Activated naive CD4-positive, alpha-beta T cell treated with anti-CD3 and anti-CD28 coated beads for 36 hours (primary cell): Measurements from ENCODE around the gene GATA3. TPM values are rescaled to one million over a fixed set of nuclear protein-coding genes. Genes with fewer than 3 reads are reported as not detected.

Experiments
- CTCF ChIA-PET: fragments of 350-600 bp; sonication (Branson Sonifier 250); formaldehyde crosslinking; loops from one replicate; lab custom pipeline; 2021; ENCODE audit warnings: antibody characterized with exemption; lab: Charles Lee
- DNase-seq: peaks from one replicate; pipeline ENCODE4 v3.0.0-alpha.2; 2020
- H3K27ac Mint-ChIP-seq: one replicate; pipeline ENCODE4 v1.8.0; 2021; ENCODE audit warnings: mild to moderate bottlenecking, mixed read lengths
- H3K27me3 Mint-ChIP-seq: one replicate; pipeline ENCODE4 v1.8.0; 2021; ENCODE audit warnings: low read depth, mixed read lengths
- H3K36me3 Mint-ChIP-seq: one replicate; pipeline ENCODE4 v1.8.0; 2021; ENCODE audit warnings: low read depth, mixed read lengths
- H3K4me1 Mint-ChIP-seq: one replicate; pipeline ENCODE4 v1.8.0; 2021; ENCODE audit warnings: low read depth, mixed read lengths
- H3K4me3 Mint-ChIP-seq: one replicate; pipeline ENCODE4 v1.8.0; 2021; ENCODE audit warnings: mild to moderate bottlenecking, moderate library complexity, mixed read lengths
- H3K9me3 Mint-ChIP-seq: one replicate; pipeline ENCODE4 v1.8.0; 2021; ENCODE audit warnings: mixed read lengths
- intact Hi-C: fragments of 100-400 bp; cut with micrococcal nuclease; formaldehyde crosslinking; loops from one replicate; pipeline ENCODE4 v1.15.1; 2023
- total RNA-seq, 2 experiments: library from RNA; stranded (reverse); gene quantifications; one replicate each; pipeline ENCODE4 v1.2.3, GENCODE V29; 2021

The GATA3 gene
- total RNA-seq, 2 experiments from 2014 or later = 3.7 to 4.0 TPM

DNA sequence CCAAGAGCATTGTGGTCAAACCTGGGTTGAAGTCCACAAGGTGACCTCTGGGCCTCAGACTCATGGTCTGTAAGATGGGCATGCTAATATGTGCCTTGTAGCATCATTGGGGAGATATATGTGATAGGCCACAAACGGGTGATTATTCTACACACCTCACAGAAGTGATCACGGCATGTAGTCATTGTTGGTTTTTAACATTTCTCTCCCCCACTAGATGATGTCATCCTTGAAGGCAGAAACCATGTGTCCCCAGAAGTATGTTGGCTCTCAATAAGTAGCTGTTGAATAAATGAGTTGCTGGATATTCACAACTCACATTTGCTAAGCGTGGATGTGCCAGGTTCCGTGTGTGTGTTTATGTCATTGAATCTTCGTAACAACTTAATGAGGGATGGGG lies 42.4 kb downstream of the GATA3 start:
- no peak overlapping the region for H3K4me3 Mint-ChIP-seq
- H3K4me1 Mint-ChIP-seq = no peaks in the 10 kb centered on the region
- CTCF ChIA-PET = no interaction called here
- no peaks in the 10 kb centered on the region for H3K27me3 Mint-ChIP-seq
- H3K36me3 Mint-ChIP-seq = peaks cover 2% of the 10 kb centered on the region
- no peak overlapping the region for H3K27ac Mint-ChIP-seq
- intact Hi-C loops = no loop called here
- H3K9me3 Mint-ChIP-seq = no peaks in the 10 kb centered on the region
- DNase-seq = no peak

- CTCF ChIA-PET = no interaction called here
- no peaks in the 10 kb centered on the region for H3K36me3 Mint-ChIP-seq
- DNase-seq = no peak
- no peaks in the 10 kb centered on the region for H3K9me3 Mint-ChIP-seq
- no peak overlapping the region for H3K27ac Mint-ChIP-seq
- no peak overlapping the region for H3K4me3 Mint-ChIP-seq
- intact Hi-C loops = no loop called here
- peaks cover 3% of the 10 kb centered on the region for H3K4me1 Mint-ChIP-seq
- no peaks in the 10 kb centered on the region for H3K27me3 Mint-ChIP-seq
Observed at GRCh38 chr10:8100366-8100765, 45.9 kb downstream of the GATA3 start.

GRCh38 chr10:8102708-8103401 lies 48.4 kb downstream of the GATA3 start:
- Mint-ChIP-seq H3K36me3 (no peaks in the 10 kb centered on the region), H3K27ac (no peak overlapping the region), H3K4me3 (no peak overlapping the region), H3K27me3 (no peaks in the 10 kb centered on the region), H3K4me1 (peaks cover 3% of the 10 kb centered on the region), H3K9me3 (no peaks in the 10 kb centered on the region)
- intact Hi-C loops = no loop called here
- no peak for DNase-seq
- CTCF ChIA-PET = no interaction called here

DNA sequence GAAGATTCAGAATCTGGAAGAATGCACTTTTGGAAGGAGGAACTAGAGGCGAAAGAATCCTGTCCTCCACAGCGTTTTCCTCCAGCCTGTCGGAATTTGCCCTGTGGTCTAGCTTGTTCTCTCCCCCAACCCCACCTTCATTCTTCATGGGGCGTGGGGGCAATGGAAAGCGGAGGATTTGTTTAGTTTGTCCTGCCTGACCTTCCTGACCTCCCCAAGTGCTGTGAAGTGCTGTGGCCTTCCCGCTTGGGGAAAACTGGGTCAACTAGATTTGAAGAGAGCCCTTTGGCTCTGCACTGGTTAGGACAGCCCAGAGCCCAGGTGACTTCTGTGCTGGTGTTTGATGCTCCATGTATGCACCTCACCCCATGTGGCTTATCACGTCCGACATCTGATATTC lies 49.1 kb downstream of the GATA3 start:
- CTCF ChIA-PET = no interaction called here
- DNase-seq = no peak
- no peaks in the 10 kb centered on the region for H3K9me3 Mint-ChIP-seq
- intact Hi-C loops = no loop called here
- no peaks in the 10 kb centered on the region for H3K36me3 Mint-ChIP-seq
- no peak overlapping the region for H3K27ac Mint-ChIP-seq
- peaks cover 3% of the 10 kb centered on the region for H3K4me1 Mint-ChIP-seq
- no peaks in the 10 kb centered on the region for H3K27me3 Mint-ChIP-seq
- H3K4me3 Mint-ChIP-seq = no peak overlapping the region

GRCh38 chr10:8104005-8104404 lies 49.5 kb downstream of the GATA3 start:
- intact Hi-C loops = no loop called here
- Mint-ChIP-seq H3K4me3 (no peak overlapping the region), H3K4me1 (peaks cover 3% of the 10 kb centered on the region), H3K36me3 (no peaks in the 10 kb centered on the region), H3K27me3 (no peaks in the 10 kb centered on the region), H3K27ac (no peak overlapping the region), H3K9me3 (no peaks in the 10 kb centered on the region)
- DNase-seq = no peak
- CTCF ChIA-PET = no interaction called here

GRCh38 chr10:8104721-8105120 lies 50.2 kb downstream of the GATA3 start:
- no peaks in the 10 kb centered on the region for H3K27me3 Mint-ChIP-seq
- no peak overlapping the region for H3K4me3 Mint-ChIP-seq
- DNase-seq = no peak
- intact Hi-C loops = no loop called here
- no peak overlapping the region for H3K27ac Mint-ChIP-seq
- H3K36me3 Mint-ChIP-seq = no peaks in the 10 kb centered on the region
- CTCF ChIA-PET = no interaction called here
- peaks cover 3% of the 10 kb centered on the region for H3K4me1 Mint-ChIP-seq
- no peaks in the 10 kb centered on the region for H3K9me3 Mint-ChIP-seq

GRCh38 chr10:8105932-8106331 lies 51.4 kb downstream of the GATA3 start:
- DNase-seq = no peak
- Mint-ChIP-seq H3K27me3 (no peaks in the 10 kb centered on the region), H3K4me1 (peaks cover 3% of the 10 kb centered on the region), H3K9me3 (no peaks in the 10 kb centered on the region), H3K4me3 (no peak overlapping the region), H3K36me3 (no peaks in the 10 kb centered on the region), H3K27ac (no peak overlapping the region)
- intact Hi-C loops = no loop called here
- CTCF ChIA-PET = no interaction called here

GRCh38 chr10:8112230-8112905 lies 57.9 kb downstream of the GATA3 start:
- H3K9me3 Mint-ChIP-seq = no peaks in the 10 kb centered on the region
- CTCF ChIA-PET = no interaction called here
- no peak for DNase-seq
- H3K4me3 Mint-ChIP-seq = no peak overlapping the region
- H3K27ac Mint-ChIP-seq = no peak overlapping the region
- no peaks in the 10 kb centered on the region for H3K36me3 Mint-ChIP-seq
- no peaks in the 10 kb centered on the region for H3K27me3 Mint-ChIP-seq
- H3K4me1 Mint-ChIP-seq = no peaks in the 10 kb centered on the region
- intact Hi-C loops = no loop called here

- no peak overlapping the region for H3K4me3 Mint-ChIP-seq
- H3K27me3 Mint-ChIP-seq = no peaks in the 10 kb centered on the region
- CTCF ChIA-PET = no interaction called here
- no peak overlapping the region for H3K27ac Mint-ChIP-seq
- H3K36me3 Mint-ChIP-seq = no peaks in the 10 kb centered on the region
- H3K9me3 Mint-ChIP-seq = no peaks in the 10 kb centered on the region
- intact Hi-C loops = no loop called here
- DNase-seq = no peak
- H3K4me1 Mint-ChIP-seq = no peaks in the 10 kb centered on the region
Observed at GRCh38 chr10:8112942-8113442, 58.5 kb downstream of the GATA3 start.

- H3K36me3 Mint-ChIP-seq = no peaks in the 10 kb centered on the region
- no peak for DNase-seq
- H3K9me3 Mint-ChIP-seq = no peaks in the 10 kb centered on the region
- CTCF ChIA-PET = no interaction called here
- no peak overlapping the region for H3K4me3 Mint-ChIP-seq
- no peaks in the 10 kb centered on the region for H3K27me3 Mint-ChIP-seq
- no peak overlapping the region for H3K27ac Mint-ChIP-seq
- intact Hi-C loops = no loop called here
- no peaks in the 10 kb centered on the region for H3K4me1 Mint-ChIP-seq
Observed at GRCh38 chr10:8113616-8114015, 59.1 kb downstream of the GATA3 start.

DNA sequence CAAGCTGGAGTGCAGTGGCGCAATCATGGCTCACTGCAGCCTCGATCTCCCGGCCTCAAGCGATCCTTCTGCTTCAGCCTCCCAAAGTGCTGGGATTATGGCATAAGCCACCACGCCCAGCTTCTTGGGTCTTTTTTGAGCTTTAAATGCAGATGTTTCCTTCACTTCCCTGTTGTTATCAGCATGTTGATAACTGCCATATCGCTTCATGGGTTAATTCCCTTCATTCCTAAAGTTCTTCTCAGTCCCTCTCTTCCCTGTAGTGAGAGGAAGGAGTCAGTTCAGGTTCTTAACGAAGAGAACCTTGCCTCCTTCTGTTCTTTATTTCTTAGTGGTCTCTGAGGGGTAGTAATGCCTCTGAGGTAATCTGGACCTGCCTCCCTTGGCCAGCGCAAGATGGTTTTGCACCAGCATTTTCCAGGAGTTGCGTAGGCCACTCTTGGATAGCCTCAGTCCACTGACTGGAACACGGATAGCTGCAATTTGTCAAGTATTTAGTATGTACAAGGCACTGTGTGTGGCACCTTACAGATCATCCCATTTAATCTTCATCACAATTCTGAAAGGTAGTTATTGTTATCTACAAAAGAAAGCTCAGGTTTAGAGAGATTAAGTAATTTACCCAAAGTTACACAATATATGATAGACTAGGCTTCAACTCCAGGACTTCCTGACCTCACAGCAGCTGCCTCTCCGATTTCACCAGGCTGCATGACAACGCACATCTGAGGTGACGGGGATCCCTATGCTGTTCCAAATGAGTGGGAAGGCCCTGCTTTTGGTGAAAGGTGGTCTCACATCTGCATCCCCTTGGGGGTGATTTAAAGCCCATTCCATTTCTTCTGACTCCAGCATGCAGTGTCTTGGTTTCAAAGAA lies 60.5 kb downstream of the GATA3 start:
- no peaks in the 10 kb centered on the region for H3K27me3 Mint-ChIP-seq
- H3K4me1 Mint-ChIP-seq = no peaks in the 10 kb centered on the region
- intact Hi-C loops = no loop called here
- H3K27ac Mint-ChIP-seq = no peak overlapping the region
- no peak overlapping the region for H3K4me3 Mint-ChIP-seq
- DNase-seq = no peak
- CTCF ChIA-PET = interaction anchor here (0.6 kb wide), 1 partner anchor 293 kb away, joined by 3 read pairs; no protein-coding TSS in a partner anchor
- no peaks in the 10 kb centered on the region for H3K9me3 Mint-ChIP-seq
- H3K36me3 Mint-ChIP-seq = no peaks in the 10 kb centered on the region

DNA sequence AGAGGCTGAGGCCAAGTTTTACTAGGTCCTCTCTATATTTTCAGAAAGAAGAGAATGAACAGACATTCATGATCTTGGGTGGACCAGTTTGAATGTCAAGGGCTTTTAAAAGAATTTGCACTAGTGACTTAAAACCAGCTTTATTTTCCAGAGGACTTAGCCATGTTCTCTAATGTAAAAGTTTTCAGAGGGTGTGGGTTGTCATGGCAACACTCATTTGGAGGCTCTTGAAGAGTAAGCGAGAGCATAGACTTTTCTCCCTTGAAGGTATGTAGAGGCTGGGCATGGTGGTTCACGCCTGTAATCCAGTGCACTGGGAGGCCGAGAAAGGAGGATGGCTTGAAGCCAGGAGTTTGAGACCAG lies 61.1 kb downstream of the GATA3 start:
- H3K27me3 Mint-ChIP-seq = no peaks in the 10 kb centered on the region
- intact Hi-C loops = no loop called here
- DNase-seq = no peak
- H3K36me3 Mint-ChIP-seq = no peaks in the 10 kb centered on the region
- no peak overlapping the region for H3K4me3 Mint-ChIP-seq
- CTCF ChIA-PET = interaction anchor here (0.6 kb wide), 1 partner anchor 293 kb away, joined by 3 read pairs; no protein-coding TSS in a partner anchor
- H3K27ac Mint-ChIP-seq = no peak overlapping the region
- H3K4me1 Mint-ChIP-seq = no peaks in the 10 kb centered on the region
- H3K9me3 Mint-ChIP-seq = no peaks in the 10 kb centered on the region
